HepG2 (cell line): Measurements from ENCODE around the gene ADRM1. TPM values are rescaled to one million over a fixed set of nuclear protein-coding genes. Genes with fewer than 3 reads are reported as not detected.

ENCODE experiments used
- GMEB1 ChIP-seq: sonication (generic); formaldehyde crosslinking; IDR thresholded peaks from 2 replicates; pipeline ENCODE4 v1.5.1; 2020; ENCODE audit warnings: missing genetic modification reagents, mild to moderate bottlenecking, borderline replicate concordance
- HBP1 ChIP-seq: IDR thresholded peaks from 2 replicates; pipeline ENCODE4 v1.6.1; 2016; ENCODE audit warnings: low read depth, control low read depth
- HCFC1 ChIP-seq: fragments of 150-350 bp; IDR thresholded peaks from 2 replicates; pipeline ENCODE4 v1.6.1; 2014; ENCODE audit warnings: low read depth, low read length
- HOXA5 ChIP-seq: sonication (generic); formaldehyde crosslinking; IDR thresholded peaks from 2 replicates; pipeline ENCODE4 v1.4.0; 2020; ENCODE audit warnings: missing genetic modification reagents
- MBNL3 ChIP-seq: fragments of 250-450 bp; sonication (Bioruptor Pico); conservative IDR thresholded peaks from 2 replicates; pipeline ENCODE4 v1.8.0; 2022; ENCODE audit warnings: mild to moderate bottlenecking, inconsistent platforms
- MTA1 ChIP-seq: sonication (generic); formaldehyde crosslinking; IDR thresholded peaks from 2 replicates; pipeline ENCODE4 v1.4.0; 2020; ENCODE audit warnings: missing genetic modification reagents, mild to moderate bottlenecking, borderline replicate concordance
- NCOA2 ChIP-seq: sonication (generic); formaldehyde crosslinking; IDR thresholded peaks from 2 replicates; pipeline ENCODE4 v1.8.0; 2022; ENCODE audit warnings: inconsistent platforms
- NR2F2 ChIP-seq: IDR thresholded peaks from 2 replicates; pipeline ENCODE4 v1.6.1; 2012; ENCODE audit warnings: low read depth, inconsistent platforms, borderline replicate concordance
- NR3C1 ChIP-seq: sonication (generic); formaldehyde crosslinking; IDR thresholded peaks from 2 replicates; pipeline ENCODE4 v1.4.0; 2020; ENCODE audit warnings: missing genetic modification reagents
- POLR2A ChIP-seq, 2 experiments: IDR thresholded peaks; 2 replicates each; pipeline ENCODE4 v1.6.1; 2011; ENCODE audit warnings: low read depth in 2 of 2, low read length in 2 of 2, mild to moderate bottlenecking in 1 of 2, moderate library complexity in 1 of 2; ENCODE audit not compliant: insufficient read depth in 1 of 2
- SALL2 ChIP-seq: sonication (generic); formaldehyde crosslinking; IDR thresholded peaks from 2 replicates; pipeline ENCODE4 v1.8.1; 2023; ENCODE audit warnings: mild to moderate bottlenecking, missing genetic modification reagents, inconsistent platforms
- SNAI1 ChIP-seq: sonication (generic); formaldehyde crosslinking; IDR thresholded peaks from 2 replicates; pipeline ENCODE4 v1.5.0; 2020; ENCODE audit warnings: mild to moderate bottlenecking, missing genetic modification reagents, borderline replicate concordance
- TFE3 ChIP-seq: IDR thresholded peaks from 2 replicates; pipeline ENCODE4 v1.6.1; 2016
- ZBTB25 ChIP-seq: IDR thresholded peaks from 2 replicates; pipeline ENCODE4 v1.6.1; 2018; ENCODE audit warnings: missing genetic modification reagents
- ZMAT3 ChIP-seq: sonication (generic); formaldehyde crosslinking; conservative IDR thresholded peaks from 2 replicates; pipeline ENCODE4 v1.7.0; 2021; ENCODE audit warnings: missing genetic modification reagents
- ZNF24 ChIP-seq: fragments of 450-650 bp; IDR thresholded peaks from 2 replicates; pipeline ENCODE4 v1.6.1; 2017; ENCODE audit warnings: antibody characterized with exemption, mild to moderate bottlenecking
- ZNF280D ChIP-seq: sonication (generic); formaldehyde crosslinking; IDR thresholded peaks from 2 replicates; pipeline ENCODE4 v1.5.1; 2020; ENCODE audit warnings: mild to moderate bottlenecking, missing genetic modification reagents
- ZNF33A ChIP-seq: sonication (generic); formaldehyde crosslinking; IDR thresholded peaks from 2 replicates; pipeline ENCODE4 v1.5.1; 2020; ENCODE audit warnings: missing genetic modification reagents, mild to moderate bottlenecking, moderate library complexity, borderline replicate concordance
- ZNF577 ChIP-seq: sonication (generic); formaldehyde crosslinking; IDR thresholded peaks from 2 replicates; pipeline ENCODE4 v1.4.0; 2020; ENCODE audit warnings: mild to moderate bottlenecking, low read depth, missing genetic modification reagents, borderline replicate concordance
- ZNF652 ChIP-seq: IDR thresholded peaks from 2 replicates; pipeline ENCODE4 v1.6.1; 2016; ENCODE audit warnings: low read depth, borderline replicate concordance
- ZNF792 ChIP-seq: IDR thresholded peaks from 2 replicates; pipeline ENCODE4 v1.6.1; 2016
- polyA plus RNA-seq, 8 experiments: library from polyadenylated mRNA; depleted of rRNA in 3 of 8; stranded (reverse) in 7 of 8; unstranded in 1 of 8; fragments of >200 nt; fragmentation: Illumina TruSeq in 4 of 8; extraction: Trizol in 4 of 8; gene quantifications; 2 replicates each; pipeline versions ENCODE4 v1.2.1 to v1.2.3, GENCODE V29; 2011 to 2016; ENCODE audit warnings: low read depth in 4 of 8, missing spikeins in 1 of 8, mixed read lengths in 1 of 8; ENCODE audit not compliant: insufficient read depth in 1 of 8
- total RNA-seq, 5 experiments: library from RNA; depleted of rRNA; stranded (reverse); fragments of >200 nt; fragmentation: Illumina TruSeq; extraction: Trizol; gene quantifications; 2 replicates each; pipeline ENCODE4 v1.2.3, GENCODE V29; 2016; ENCODE audit warnings: low read depth in 1 of 5

The ADRM1 gene
- total and polyA plus RNA-seq, 2 of the 13 experiments (the other 11 are each of a cell fraction or from before 2014, with no cell fraction given) = 92.9 to 154 TPM

GRCh38 chr20:62303340-62304226 is 786 bp downstream of the ADRM1 start (continued):
- TF ChIP-seq POLR2A (IDR thresholded peaks at IDR 0.05; ENCODE audit: insufficient read depth in 1 of 2, low read depth in 2 of 2, low read length in 2 of 2) (peak; percentile 65 to 79), HOXA5 (CRISPR knock-in tag) (peak; percentile 73), GMEB1 (CRISPR knock-in tag) (no peak), ZNF33A (CRISPR knock-in tag) (no peak), HCFC1 (no peak), ZNF24 (no peak), TFE3 (CRISPR knock-in tag) (peak; percentile 51; the same call in 1 of the 2 replicates), HBP1 (CRISPR knock-in tag) (no peak; the same call in 1 of the 2 replicates), ZNF577 (CRISPR knock-in tag) (no peak), NR2F2 (peak; percentile 61; the same call in 1 of the 2 replicates), ZMAT3 (CRISPR knock-in tag) (peak; percentile 75), ZNF280D (CRISPR knock-in tag) (peak; percentile 87), ZNF652 (CRISPR knock-in tag) (no peak), NCOA2 (CRISPR knock-in tag) (peak; percentile 49; the same call in 1 of the 2 replicates), ZNF792 (peak; percentile 57), SNAI1 (CRISPR knock-in tag) (no peak), ZBTB25 (CRISPR knock-in tag) (no peak), MTA1 (peak; percentile 83; the same call in 1 of the 2 replicates), SALL2 (no peak; the same call in 1 of the 2 replicates), NR3C1 (no peak), MBNL3 (CRISPR knock-in tag) (no peak)
